ENCODE results near the gene TTF2.

DNA sequence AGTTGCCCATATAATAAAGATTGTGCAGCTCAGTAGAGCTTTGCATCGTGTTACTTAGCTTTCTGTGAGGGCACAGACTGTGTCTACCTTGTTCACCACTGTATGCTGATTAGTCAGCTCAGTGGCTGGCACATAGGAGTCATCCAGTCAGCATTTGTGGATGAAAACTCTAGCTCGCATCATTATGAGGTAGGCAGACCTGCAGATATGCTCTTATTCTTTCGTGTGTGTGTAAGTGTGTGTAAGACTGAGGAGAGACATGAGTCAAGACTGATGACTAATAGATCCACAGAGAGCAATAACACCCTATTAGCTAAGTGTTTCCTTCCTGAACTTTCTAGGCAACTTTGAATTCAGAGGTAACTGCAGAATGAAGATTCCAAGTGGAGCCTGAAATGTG, 17.1 kb downstream of the TTF2 start:
- no peak for TF ChIP-seq POLR2AphosphoS5 (IDR thresholded peaks at IDR 0.05; ENCODE audit: borderline replicate concordance, low read depth, low read length)
- TF ChIP-seq EZH2 (IDR thresholded peaks at IDR 0.05), result no peak
- no peak for TF ChIP-seq FOXP2 (optimal IDR thresholded peaks at IDR 0.05; ENCODE audit: control extremely low read depth, extremely low read length, insufficient read depth)
